HepG2 (cell line): Measurements from ENCODE around the gene C1QBP. TPM values are rescaled to one million over a fixed set of nuclear protein-coding genes. Genes with fewer than 3 reads are reported as not detected.

Experiments used
- CBX2 ChIP-seq, 2 experiments: fragments of 200-600 bp in 1 of 2; sonication (generic); formaldehyde crosslinking in 1 of 2; IDR thresholded peaks; 2 replicates each; pipeline versions ENCODE4 v1.7.0 to v1.8.1; 2018 to 2022; ENCODE audit warnings: low read depth in 2 of 2, low read length in 1 of 2, mild to moderate bottlenecking in 1 of 2, missing genetic modification reagents in 1 of 2
- CEBPG ChIP-seq: IDR thresholded peaks from 2 replicates; pipeline ENCODE4 v1.6.1; 2016
- FOXC1 ChIP-seq: sonication (generic); formaldehyde crosslinking; IDR thresholded peaks from 2 replicates; pipeline ENCODE4 v1.8.0; 2022; ENCODE audit warnings: mild to moderate bottlenecking, missing genetic modification reagents, borderline replicate concordance
- POLR2G ChIP-seq: fragments of 200-400 bp; formaldehyde crosslinking; IDR thresholded peaks from 2 replicates; pipeline ENCODE4 v1.6.1; 2018; ENCODE audit warnings: mild to moderate bottlenecking, low read depth, low read length, moderate library complexity
- ZBTB38 ChIP-seq: sonication (generic); formaldehyde crosslinking; IDR thresholded peaks from 2 replicates; pipeline ENCODE4 v1.5.1; 2020; ENCODE audit warnings: mild to moderate bottlenecking, missing genetic modification reagents
- ZNF138 ChIP-seq: sonication (generic); formaldehyde crosslinking; IDR thresholded peaks from 2 replicates; pipeline ENCODE4 v1.5.0; 2020; ENCODE audit warnings: mild to moderate bottlenecking, low read depth, missing genetic modification reagents
- ZNF225 ChIP-seq: sonication (generic); formaldehyde crosslinking; IDR thresholded peaks from 2 replicates; pipeline ENCODE4 v1.4.0; 2020; ENCODE audit warnings: mild to moderate bottlenecking, missing genetic modification reagents
- ZNF256 ChIP-seq: sonication (generic); formaldehyde crosslinking; conservative IDR thresholded peaks from 2 replicates; pipeline ENCODE4 v1.4.0; 2020; ENCODE audit warnings: missing genetic modification reagents
- polyA plus RNA-seq, 8 experiments: library from polyadenylated mRNA; depleted of rRNA in 3 of 8; stranded (reverse) in 7 of 8; unstranded in 1 of 8; fragments of >200 nt; fragmentation: Illumina TruSeq in 4 of 8; extraction: Trizol in 4 of 8; gene quantifications; 2 replicates each; pipeline versions ENCODE4 v1.2.1 to v1.2.3, GENCODE V29; 2011 to 2016; ENCODE audit warnings: low read depth in 4 of 8, missing spikeins in 1 of 8, mixed read lengths in 1 of 8; ENCODE audit not compliant: insufficient read depth in 1 of 8
- total RNA-seq, 5 experiments: library from RNA; depleted of rRNA; stranded (reverse); fragments of >200 nt; fragmentation: Illumina TruSeq; extraction: Trizol; gene quantifications; 2 replicates each; pipeline ENCODE4 v1.2.3, GENCODE V29; 2016; ENCODE audit warnings: low read depth in 1 of 5
- TF ChIP-seq, protein P1 (sequence below): sonication (generic); formaldehyde crosslinking; IDR thresholded peaks from 2 replicates; pipeline ENCODE4 v1.4.0; 2020; ENCODE audit warnings: missing genetic modification reagents
- TF ChIP-seq, protein P2 (sequence below): sonication (generic); formaldehyde crosslinking; IDR thresholded peaks from 2 replicates; pipeline ENCODE4 v1.4.0; 2020; ENCODE audit warnings: missing genetic modification reagents
- TF ChIP-seq, protein P3 (sequence below): IDR thresholded peaks from 2 replicates; pipeline ENCODE4 v1.6.1; 2016; ENCODE audit warnings: low read depth, control low read depth
- TF ChIP-seq, protein P4 (sequence below): sonication (generic); formaldehyde crosslinking; IDR thresholded peaks from 2 replicates; pipeline ENCODE4 v1.4.0; 2020; ENCODE audit warnings: missing genetic modification reagents, borderline replicate concordance

C1QBP gene
- total and polyA plus RNA-seq, 2 of the 13 experiments (the other 11 are each of a cell fraction or from before 2014, with no cell fraction given): 219 to 680 TPM

DNA sequence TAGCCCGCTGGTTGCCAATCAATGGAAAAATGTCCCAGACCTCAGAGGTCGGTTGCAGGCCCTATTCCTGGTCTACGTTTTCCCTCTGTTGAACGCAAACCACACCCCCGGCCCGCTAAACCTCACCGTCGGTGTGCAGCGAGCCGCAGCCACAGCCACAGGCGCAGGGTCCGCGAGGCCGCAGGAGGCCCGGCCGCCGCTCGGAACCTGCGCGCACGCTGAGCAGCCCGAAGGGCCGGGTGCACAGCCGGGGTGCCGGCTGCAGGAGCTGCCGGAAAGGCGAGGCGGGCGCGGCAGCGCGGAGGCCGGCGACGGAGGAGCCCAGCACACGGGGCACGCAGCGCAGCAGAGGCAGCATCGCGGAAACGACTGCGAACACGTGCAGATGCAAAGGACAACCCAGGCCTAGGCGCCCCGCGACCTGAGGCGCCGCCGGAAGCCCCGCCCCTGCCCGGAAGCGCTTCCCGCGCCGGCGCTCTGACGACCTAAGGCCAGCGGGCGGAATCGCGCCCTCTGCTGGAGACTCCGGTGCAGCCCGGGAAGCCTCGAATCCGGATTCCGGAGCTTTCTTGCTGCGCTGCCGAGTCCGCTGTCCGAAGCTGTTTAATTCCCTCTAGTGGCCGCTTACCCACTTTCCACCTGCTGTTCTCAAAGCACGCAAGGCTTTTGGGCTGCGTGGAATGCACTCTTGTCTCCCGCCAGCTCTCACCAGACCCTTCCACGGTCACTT lies at the start of gene C1QBP (continued):
- TF ChIP-seq, protein P1, sequence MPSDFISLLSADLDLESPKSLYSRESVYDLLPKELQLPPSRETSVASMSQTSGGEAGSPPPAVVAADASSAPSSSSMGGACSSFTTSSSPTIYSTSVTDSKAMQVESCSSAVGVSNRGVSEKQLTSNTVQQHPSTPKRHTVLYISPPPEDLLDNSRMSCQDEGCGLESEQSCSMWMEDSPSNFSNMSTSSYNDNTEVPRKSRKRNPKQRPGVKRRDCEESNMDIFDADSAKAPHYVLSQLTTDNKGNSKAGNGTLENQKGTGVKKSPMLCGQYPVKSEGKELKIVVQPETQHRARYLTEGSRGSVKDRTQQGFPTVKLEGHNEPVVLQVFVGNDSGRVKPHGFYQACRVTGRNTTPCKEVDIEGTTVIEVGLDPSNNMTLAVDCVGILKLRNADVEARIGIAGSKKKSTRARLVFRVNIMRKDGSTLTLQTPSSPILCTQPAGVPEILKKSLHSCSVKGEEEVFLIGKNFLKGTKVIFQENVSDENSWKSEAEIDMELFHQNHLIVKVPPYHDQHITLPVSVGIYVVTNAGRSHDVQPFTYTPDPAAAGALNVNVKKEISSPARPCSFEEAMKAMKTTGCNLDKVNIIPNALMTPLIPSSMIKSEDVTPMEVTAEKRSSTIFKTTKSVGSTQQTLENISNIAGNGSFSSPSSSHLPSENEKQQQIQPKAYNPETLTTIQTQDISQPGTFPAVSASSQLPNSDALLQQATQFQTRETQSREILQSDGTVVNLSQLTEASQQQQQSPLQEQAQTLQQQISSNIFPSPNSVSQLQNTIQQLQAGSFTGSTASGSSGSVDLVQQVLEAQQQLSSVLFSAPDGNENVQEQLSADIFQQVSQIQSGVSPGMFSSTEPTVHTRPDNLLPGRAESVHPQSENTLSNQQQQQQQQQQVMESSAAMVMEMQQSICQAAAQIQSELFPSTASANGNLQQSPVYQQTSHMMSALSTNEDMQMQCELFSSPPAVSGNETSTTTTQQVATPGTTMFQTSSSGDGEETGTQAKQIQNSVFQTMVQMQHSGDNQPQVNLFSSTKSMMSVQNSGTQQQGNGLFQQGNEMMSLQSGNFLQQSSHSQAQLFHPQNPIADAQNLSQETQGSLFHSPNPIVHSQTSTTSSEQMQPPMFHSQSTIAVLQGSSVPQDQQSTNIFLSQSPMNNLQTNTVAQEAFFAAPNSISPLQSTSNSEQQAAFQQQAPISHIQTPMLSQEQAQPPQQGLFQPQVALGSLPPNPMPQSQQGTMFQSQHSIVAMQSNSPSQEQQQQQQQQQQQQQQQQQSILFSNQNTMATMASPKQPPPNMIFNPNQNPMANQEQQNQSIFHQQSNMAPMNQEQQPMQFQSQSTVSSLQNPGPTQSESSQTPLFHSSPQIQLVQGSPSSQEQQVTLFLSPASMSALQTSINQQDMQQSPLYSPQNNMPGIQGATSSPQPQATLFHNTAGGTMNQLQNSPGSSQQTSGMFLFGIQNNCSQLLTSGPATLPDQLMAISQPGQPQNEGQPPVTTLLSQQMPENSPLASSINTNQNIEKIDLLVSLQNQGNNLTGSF (CRISPR knock-in tag): peak; percentile 94
- TF ChIP-seq, protein P2, sequence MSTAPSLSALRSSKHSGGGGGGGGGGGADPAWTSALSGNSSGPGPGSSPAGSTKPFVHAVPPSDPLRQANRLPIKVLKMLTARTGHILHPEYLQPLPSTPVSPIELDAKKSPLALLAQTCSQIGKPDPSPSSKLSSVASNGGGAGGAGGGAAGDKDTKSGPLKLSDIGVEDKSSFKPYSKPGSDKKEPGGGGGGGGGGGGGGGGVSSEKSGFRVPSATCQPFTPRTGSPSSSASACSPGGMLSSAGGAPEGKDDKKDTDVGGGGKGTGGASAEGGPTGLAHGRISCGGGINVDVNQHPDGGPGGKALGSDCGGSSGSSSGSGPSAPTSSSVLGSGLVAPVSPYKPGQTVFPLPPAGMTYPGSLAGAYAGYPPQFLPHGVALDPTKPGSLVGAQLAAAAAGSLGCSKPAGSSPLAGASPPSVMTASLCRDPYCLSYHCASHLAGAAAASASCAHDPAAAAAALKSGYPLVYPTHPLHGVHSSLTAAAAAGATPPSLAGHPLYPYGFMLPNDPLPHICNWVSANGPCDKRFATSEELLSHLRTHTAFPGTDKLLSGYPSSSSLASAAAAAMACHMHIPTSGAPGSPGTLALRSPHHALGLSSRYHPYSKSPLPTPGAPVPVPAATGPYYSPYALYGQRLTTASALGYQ: peak; percentile 79; the same call in 1 of the 2 replicates
- TF ChIP-seq ZNF256 (CRISPR knock-in tag): no peak; the same call in 1 of the 2 replicates
- peak; percentile 73 for TF ChIP-seq ZBTB38
- peak; percentile 85; the same call in 1 of the 2 replicates for TF ChIP-seq ZNF225 (CRISPR knock-in tag)
- no peak for TF ChIP-seq CBX2 (IDR thresholded peaks at IDR 0.05; ENCODE audit: low read depth, low read length)
- no peak for TF ChIP-seq CBX2 (CRISPR knock-in tag; IDR thresholded peaks at IDR 0.05; ENCODE audit: low read depth)
- peak; percentile 85; the same call in 1 of the 2 replicates for TF ChIP-seq FOXC1 (CRISPR knock-in tag)
- TF ChIP-seq CEBPG: no peak; the same call in 1 of the 2 replicates
- TF ChIP-seq POLR2G: peak; percentile 90
- TF ChIP-seq, protein P3, sequence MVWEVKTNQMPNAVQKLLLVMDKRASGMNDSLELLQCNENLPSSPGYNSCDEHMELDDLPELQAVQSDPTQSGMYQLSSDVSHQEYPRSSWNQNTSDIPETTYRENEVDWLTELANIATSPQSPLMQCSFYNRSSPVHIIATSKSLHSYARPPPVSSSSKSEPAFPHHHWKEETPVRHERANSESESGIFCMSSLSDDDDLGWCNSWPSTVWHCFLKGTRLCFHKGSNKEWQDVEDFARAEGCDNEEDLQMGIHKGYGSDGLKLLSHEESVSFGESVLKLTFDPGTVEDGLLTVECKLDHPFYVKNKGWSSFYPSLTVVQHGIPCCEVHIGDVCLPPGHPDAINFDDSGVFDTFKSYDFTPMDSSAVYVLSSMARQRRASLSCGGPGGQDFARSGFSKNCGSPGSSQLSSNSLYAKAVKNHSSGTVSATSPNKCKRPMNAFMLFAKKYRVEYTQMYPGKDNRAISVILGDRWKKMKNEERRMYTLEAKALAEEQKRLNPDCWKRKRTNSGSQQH: 0 out of 2 replicates have a peak, but pooled peaks have one; percentile 34
- TF ChIP-seq, protein P4, sequence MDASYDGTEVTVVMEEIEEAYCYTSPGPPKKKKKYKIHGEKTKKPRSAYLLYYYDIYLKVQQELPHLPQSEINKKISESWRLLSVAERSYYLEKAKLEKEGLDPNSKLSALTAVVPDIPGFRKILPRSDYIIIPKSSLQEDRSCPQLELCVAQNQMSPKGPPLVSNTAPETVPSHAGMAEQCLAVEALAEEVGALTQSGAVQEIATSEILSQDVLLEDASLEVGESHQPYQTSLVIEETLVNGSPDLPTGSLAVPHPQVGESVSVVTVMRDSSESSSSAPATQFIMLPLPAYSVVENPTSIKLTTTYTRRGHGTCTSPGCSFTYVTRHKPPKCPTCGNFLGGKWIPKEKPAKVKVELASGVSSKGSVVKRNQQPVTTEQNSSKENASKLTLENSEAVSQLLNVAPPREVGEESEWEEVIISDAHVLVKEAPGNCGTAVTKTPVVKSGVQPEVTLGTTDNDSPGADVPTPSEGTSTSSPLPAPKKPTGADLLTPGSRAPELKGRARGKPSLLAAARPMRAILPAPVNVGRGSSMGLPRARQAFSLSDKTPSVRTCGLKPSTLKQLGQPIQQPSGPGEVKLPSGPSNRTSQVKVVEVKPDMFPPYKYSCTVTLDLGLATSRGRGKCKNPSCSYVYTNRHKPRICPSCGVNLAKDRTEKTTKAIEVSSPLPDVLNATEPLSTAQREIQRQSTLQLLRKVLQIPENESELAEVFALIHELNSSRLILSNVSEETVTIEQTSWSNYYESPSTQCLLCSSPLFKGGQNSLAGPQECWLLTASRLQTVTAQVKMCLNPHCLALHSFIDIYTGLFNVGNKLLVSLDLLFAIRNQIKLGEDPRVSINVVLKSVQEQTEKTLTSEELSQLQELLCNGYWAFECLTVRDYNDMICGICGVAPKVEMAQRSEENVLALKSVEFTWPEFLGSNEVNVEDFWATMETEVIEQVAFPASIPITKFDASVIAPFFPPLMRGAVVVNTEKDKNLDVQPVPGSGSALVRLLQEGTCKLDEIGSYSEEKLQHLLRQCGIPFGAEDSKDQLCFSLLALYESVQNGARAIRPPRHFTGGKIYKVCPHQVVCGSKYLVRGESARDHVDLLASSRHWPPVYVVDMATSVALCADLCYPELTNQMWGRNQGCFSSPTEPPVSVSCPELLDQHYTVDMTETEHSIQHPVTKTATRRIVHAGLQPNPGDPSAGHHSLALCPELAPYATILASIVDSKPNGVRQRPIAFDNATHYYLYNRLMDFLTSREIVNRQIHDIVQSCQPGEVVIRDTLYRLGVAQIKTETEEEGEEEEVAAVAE (CRISPR knock-in tag): no peak
- TF ChIP-seq ZNF138 (CRISPR knock-in tag): peak; percentile 74; the same call in 1 of the 2 replicates
